ENCODE data around the gene ZNF556.

- TF ChIP-seq POLR2A (IDR thresholded peaks at IDR 0.05; ENCODE audit: low read length) (no peak), GATA1 (IDR thresholded peaks at IDR 0.05; ENCODE audit: low read depth, low read length) (no peak)
These were observed 20.8 kb upstream of the ZNF556 start for GRCh38 chr19:2846180-2846894.

Data from erythroblast (primary cell).